Measurements from ENCODE around the gene CARMIL1.

- TF ChIP-seq CTCF (IDR thresholded peaks at IDR 0.05), result no peak
- TF ChIP-seq POLR2A (IDR thresholded peaks at IDR 0.05), result no peak
Measured at GRCh38 chr6:25324066-25324762, 45.0 kb downstream of the CARMIL1 start.
